Muscle of arm (tissue), 12 donors: Measurements from ENCODE around the gene CD79A. TPM values are rescaled to one million over a fixed set of nuclear protein-coding genes. Genes with fewer than 3 reads are reported as not detected.

ENCODE experiments used
- DNase-seq: peaks from one replicate; pipeline ENCODE4 v3.0.0-alpha.2; 2013
- polyA plus RNA-seq, 12 donors: library from polyadenylated mRNA; unstranded; fragments of 120-200 nt; gene quantifications; one replicate each; pipeline ENCODE4 v1.2.1, GENCODE V29; 2013; ENCODE audit not compliant: insufficient read length in 12 of 12

Gene CD79A
- polyA plus RNA-seq, 12 donors, result 0.48 to 9.8 (median 0.73) TPM; not detected in 2

- peak; percentile 92 for DNase-seq
Observed at GRCh38 chr19:41883821-41884733, 7.0 kb downstream of the CD79A start.

GRCh38 chr19:41886761-41887710 is 10.0 kb downstream of the CD79A start:
- no peak for DNase-seq

GRCh38 chr19:41887711-41888382 is 10.8 kb downstream of the CD79A start:
- DNase-seq, result no peak

DNA sequence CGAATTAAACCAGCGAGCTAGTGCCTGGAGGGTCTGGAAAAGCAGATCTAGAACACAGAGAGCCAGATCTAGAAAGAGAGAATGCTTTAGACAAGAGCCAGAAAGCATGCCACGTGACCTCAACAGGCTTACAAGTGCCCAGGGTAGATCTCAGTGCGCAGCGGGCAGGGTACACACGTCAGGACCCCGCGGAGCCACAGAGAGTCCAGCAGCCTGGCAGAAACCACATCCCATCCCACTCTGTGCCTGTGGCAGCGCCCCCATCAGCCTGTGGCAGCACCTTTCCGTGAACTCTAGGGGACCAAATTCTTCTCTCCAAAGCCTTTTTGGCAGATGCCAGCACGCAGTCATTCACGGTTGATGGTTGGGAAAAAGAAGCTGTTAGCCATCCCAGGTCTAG is 11.8 kb downstream of the CD79A start:
- no peak for DNase-seq

GRCh38 chr19:41889896-41890295 is 12.8 kb downstream of the CD79A start:
- DNase-seq, result no peak

DNA sequence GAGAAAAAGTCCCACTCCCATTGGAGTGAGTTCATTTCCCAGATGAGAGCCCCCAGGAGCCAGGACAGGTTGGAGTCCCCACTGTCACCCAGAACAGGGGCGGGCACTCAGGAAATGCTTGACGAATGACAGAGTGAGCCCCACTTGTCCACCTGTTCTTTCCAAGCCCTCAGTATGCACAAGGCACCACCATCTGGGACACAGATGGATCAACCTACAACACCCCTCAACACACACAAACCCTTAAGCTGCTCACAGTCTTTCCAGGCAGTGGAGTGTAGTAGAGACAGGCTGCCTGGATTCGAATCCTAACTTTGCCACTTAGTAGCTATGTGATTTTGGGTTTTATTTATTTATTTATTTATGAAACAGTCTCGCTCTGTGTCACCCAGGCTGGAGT is 13.9 kb downstream of the CD79A start:
- no peak for DNase-seq

- no peak for DNase-seq
Observed at GRCh38 chr19:41892173-41892902, 15.3 kb downstream of the CD79A start.

DNA sequence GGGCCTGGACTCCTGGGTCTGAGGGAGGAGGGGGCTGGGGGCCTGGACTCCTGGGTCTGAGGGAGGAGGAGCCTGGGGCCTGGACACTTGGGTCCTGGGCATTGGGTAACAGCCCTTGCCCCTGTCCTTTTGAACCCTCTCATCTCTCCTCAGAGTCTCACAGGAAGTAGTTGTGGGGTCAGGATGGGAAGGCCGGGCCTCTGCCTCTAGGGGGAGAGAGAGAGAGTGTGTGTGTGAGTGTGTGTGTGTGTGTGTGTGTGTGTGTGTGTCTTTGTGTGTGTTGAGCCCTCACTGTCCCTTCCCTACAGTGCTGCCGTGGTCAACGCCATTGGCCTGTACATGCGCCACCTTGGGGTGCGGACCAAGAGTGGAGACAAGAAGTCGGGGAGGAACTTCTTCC is 16.8 kb downstream of the CD79A start:
- DNase-seq, result no peak

GRCh38 chr19:41894350-41894749 is 17.3 kb downstream of the CD79A start:
- DNase-seq, result no peak

DNA sequence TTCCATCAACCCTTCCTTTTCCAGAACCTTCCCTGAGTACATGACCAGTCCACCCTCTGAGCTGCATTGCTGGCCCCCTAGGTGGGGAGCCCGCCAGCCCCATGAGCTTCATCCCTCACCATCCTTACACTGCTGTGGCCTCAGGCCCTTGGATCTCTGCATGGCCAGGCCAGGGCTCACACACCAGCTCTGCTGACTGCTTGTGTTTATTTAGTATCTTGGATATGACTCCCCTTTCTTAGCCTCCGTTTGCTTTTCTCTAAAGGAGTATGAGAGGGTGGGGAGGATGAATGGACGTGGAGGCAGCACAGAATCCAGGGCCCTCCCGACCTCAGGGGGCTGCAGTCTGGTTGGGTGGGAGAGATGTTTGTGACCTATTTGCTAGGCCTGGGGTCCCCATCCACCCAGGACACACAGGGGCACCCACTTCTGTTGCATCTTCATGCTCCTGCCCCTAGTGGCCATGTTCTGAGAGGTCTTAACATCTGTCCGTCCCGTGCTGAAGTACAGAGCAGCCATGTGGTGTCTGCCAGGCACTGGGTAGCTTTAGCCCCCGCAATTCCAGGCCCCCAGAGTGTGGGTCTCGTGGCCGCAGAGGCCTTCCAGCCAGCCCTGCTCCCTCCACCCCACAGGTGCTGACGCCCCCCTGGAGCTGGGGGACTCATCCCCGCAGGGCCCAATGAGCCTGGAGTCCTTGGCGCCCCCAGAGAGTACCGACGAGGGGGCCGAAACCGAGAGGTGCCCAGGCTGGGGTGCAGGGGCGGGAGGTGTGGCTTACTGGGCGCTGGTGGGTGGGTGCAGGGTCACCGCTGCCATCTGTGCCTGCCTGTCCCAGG is 18.9 kb downstream of the CD79A start:
- DNase-seq, result no peak

GRCh38 chr19:41896581-41896942 is 19.5 kb downstream of the CD79A start:
- DNase-seq, result no peak

GRCh38 chr19:41897181-41897580 is 20.1 kb downstream of the CD79A start:
- DNase-seq, result no peak

DNA sequence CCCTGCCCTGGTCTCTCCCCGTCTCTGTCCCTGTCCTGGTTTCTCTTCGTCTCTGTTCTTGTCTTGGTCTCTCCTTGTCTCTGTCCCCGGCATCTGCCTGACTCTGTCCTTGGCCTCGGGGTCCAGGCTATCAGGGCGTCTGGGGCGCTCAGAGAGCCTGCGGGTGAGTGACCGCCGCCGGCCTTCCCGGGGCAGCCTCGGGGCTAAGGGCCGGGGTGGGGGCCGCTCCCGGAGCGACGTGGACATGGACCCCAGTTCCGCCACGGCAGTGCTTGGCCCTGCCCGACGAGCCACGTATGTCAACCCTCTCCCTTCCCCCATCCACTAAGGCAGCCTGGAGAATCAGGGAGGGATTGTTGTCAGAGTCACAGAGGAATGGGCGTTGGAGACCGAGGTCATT is 20.7 kb downstream of the CD79A start:
- no peak for DNase-seq

- DNase-seq, result no peak
Observed at GRCh38 chr19:41898235-41898634, 21.2 kb downstream of the CD79A start.

DNA sequence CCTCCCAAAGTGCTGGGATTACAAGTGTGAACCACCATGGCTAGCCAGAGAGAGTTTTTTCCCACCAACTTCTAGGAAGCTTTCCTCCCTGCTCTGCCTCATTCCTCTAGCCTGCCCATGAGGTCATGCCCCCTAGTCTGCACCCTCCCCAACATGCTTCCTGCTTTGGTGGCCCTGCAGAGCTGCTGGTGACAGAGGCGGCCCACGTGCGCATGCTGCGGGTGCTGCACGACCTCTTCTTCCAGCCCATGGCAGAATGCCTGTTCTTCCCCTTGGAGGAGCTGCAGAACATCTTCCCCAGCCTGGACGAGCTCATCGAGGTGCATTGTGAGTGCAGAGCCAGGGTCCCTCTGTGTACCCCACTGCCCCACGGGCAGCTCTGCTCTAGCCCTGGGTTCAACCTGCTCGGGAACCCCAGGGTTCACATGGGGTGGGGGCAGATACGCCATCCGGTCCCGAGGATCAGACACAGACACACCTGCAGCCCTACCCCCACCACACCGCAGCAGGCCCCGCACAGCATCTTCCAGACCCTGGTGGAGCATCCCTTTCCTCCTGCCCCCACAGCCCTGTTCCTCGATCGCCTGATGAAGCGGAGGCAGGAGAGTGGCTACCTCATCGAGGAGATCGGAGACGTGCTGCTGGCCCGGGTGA is 24.8 kb downstream of the CD79A start:
- DNase-seq, result no peak

- no peak for DNase-seq
Observed at GRCh38 chr19:41902594-41902993, 25.5 kb downstream of the CD79A start.

- no peak for DNase-seq
Observed at GRCh38 chr19:41903193-41903953, 26.3 kb downstream of the CD79A start.

DNA sequence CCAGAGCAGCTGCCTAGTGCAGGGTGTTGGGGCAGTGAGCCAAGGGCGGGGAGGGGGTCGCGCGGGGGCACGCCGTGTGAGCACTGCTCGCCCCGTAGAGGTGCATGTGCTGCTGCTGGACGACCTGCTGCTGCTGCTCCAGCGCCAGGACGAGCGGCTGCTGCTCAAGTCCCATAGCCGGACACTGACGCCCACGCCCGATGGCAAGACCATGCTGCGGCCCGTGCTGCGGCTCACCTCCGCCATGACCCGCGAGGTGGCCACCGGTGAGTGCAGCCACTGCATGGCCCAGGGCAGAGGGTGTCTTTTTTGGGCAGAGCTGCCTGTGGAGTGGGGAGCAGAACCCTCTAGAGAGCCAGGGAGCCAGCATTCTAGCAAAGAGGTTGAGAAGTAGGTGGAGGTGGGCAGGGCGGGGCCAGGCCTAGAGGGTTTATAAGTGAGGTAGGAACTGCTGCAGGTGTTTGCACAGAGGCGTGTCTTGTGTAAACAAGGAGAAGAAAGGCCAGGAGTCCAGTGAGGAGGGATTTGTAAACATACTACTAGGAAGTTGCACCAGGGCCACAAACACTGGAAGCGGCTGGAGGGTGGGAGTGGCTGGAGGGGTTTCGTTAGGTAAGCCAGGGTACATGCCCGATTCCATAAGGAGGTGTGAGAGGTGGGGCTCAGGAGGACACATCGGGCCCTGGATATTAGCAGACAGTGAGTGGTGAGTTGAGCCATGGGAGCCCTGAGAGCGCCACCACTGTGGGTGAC is 27.2 kb downstream of the CD79A start:
- no peak for DNase-seq
